CD4-positive, alpha-beta memory T cell (primary cell): Measurements from ENCODE around the gene ERGIC2. TPM values are rescaled to one million over a fixed set of nuclear protein-coding genes. Genes with fewer than 3 reads are reported as not detected.

Source experiments
- CTCF ChIA-PET: fragments of 350-600 bp; sonication (Branson Sonifier 250); formaldehyde crosslinking; loops from one replicate; lab custom pipeline; 2021; ENCODE audit warnings: inconsistent platforms; ENCODE audit not compliant: partially characterized antibody; lab: Charles Lee
- POLR2A ChIA-PET: fragments of 350-600 bp; sonication (Branson Sonifier 250); formaldehyde crosslinking; loops from one replicate; lab custom pipeline; 2021; ENCODE audit not compliant: partially characterized antibody; lab: Charles Lee
- DNase-seq, 5 donors: peaks; one replicate each; pipeline versions ENCODE4 v3.0.0 to v3.0.0-alpha.2; 2020 to 2022; ENCODE audit warnings: mixed read lengths in 1 of 5
- H3K27ac ChIP-seq: one replicate; pipeline ENCODE4 v1.7.0; 2013; ENCODE audit warnings: low read depth, low read length
- H3K27me3 ChIP-seq: 2 replicates; pipeline ENCODE4 v1.7.0; 2013; ENCODE audit warnings: mild to moderate bottlenecking, low read length, moderate library complexity; ENCODE audit not compliant: insufficient read depth
- H3K36me3 ChIP-seq: 2 replicates; pipeline ENCODE4 v1.7.0; 2013; ENCODE audit warnings: mild to moderate bottlenecking, low read length, moderate library complexity; ENCODE audit not compliant: insufficient read depth
- H3K4me1 ChIP-seq: 2 replicates; pipeline ENCODE4 v1.7.0; 2013; ENCODE audit warnings: mild to moderate bottlenecking, low read length, moderate library complexity; ENCODE audit not compliant: insufficient read depth
- H3K4me3 ChIP-seq, 2 donors: one replicate each; pipeline ENCODE4 v1.7.0; 2013; ENCODE audit warnings: low read length in 2 of 2, mild to moderate bottlenecking in 1 of 2
- H3K9me3 ChIP-seq, 2 donors: one replicate each; pipeline ENCODE4 v1.7.0; 2013; ENCODE audit warnings: low read length in 2 of 2, control low read depth in 1 of 2; ENCODE audit not compliant: control insufficient read depth in 1 of 2
- H3K27ac Mint-ChIP-seq, 7 donors: one replicate each; pipeline ENCODE4 v1.8.0; 2020 to 2021; ENCODE audit warnings: mixed read lengths in 7 of 7, mild to moderate bottlenecking in 6 of 7, inconsistent platforms in 3 of 7, moderate library complexity in 3 of 7
- H3K27me3 Mint-ChIP-seq, 2 donors: one replicate each; pipeline ENCODE4 v1.8.0; 2020 to 2021; ENCODE audit warnings: mixed read lengths in 2 of 2
- H3K36me3 Mint-ChIP-seq, 2 donors: one replicate each; pipeline ENCODE4 v1.8.0; 2020 to 2021; ENCODE audit warnings: mixed read lengths in 2 of 2, inconsistent platforms in 1 of 2, mild to moderate bottlenecking in 1 of 2
- H3K4me1 Mint-ChIP-seq, 4 donors: one replicate each; pipeline ENCODE4 v1.8.0; 2020 to 2021; ENCODE audit warnings: mixed read lengths in 4 of 4, mild to moderate bottlenecking in 1 of 4
- H3K4me3 Mint-ChIP-seq, 8 donors: one replicate each; pipeline ENCODE4 v1.8.0; 2020 to 2021; ENCODE audit warnings: mixed read lengths in 8 of 8, mild to moderate bottlenecking in 7 of 8, moderate library complexity in 6 of 8, inconsistent platforms in 3 of 8
- H3K9me3 Mint-ChIP-seq, 8 donors: one replicate each; pipeline ENCODE4 v1.8.0; 2020 to 2021; ENCODE audit warnings: mixed read lengths in 8 of 8, mild to moderate bottlenecking in 5 of 8, inconsistent platforms in 3 of 8, moderate library complexity in 1 of 8
- intact Hi-C: fragments of 100-400 bp; cut with micrococcal nuclease; formaldehyde crosslinking; loops from one replicate; pipeline ENCODE4 v1.15.1; 2023
- polyA plus RNA-seq, 2 donors: library from polyadenylated mRNA; unstranded; fragments of 300-500 nt; fragmentation: Illumina TruSeq; gene quantifications; one replicate each; pipeline ENCODE4 v1.2.3, GENCODE V29; 2021
- total RNA-seq, 2 experiments: library from RNA; stranded (reverse); gene quantifications; one replicate each; pipeline ENCODE4 v1.2.3, GENCODE V29; 2021

The ERGIC2 gene
- total and polyA plus RNA-seq, 4 experiments from 2014 or later: 74.9 to 104 (median 88.9) TPM

- Histone ChIP-seq H3K27ac (no peak overlapping the region), H3K4me3 (no peak overlapping the region), H3K9me3 (no peaks in the 10 kb centered on the region), H3K4me1 (no peaks in the 10 kb centered on the region), H3K27me3 (peaks cover 2% of the 10 kb centered on the region), H3K36me3 (no peaks in the 10 kb centered on the region)
- peaks cover 9 to 11% of the 10 kb centered on the region in 2 donors for H3K27me3 Mint-ChIP-seq
- no peak for DNase-seq
- ChIA-PET CTCF (no interaction called here), POLR2A (no interaction called here)
- intact Hi-C loops: loop anchor here (5.0 kb wide), 1 partner anchor 73 kb away; no protein-coding TSS in a partner anchor
- H3K36me3 Mint-ChIP-seq: no peaks in the 10 kb centered on the region
- peaks cover 0 to 3% (median 1%) of the 10 kb centered on the region in 4 donors for H3K4me1 Mint-ChIP-seq
- no peak overlapping the region for H3K27ac Mint-ChIP-seq
- peaks cover 0 to 8% (median 2%) of the 10 kb centered on the region in 8 donors for H3K9me3 Mint-ChIP-seq
- no peak overlapping the region for H3K4me3 Mint-ChIP-seq
Measured at GRCh38 chr12:29425722-29426121, 44.8 kb upstream of the ERGIC2 start.

GRCh38 chr12:29416748-29417147 is 35.8 kb upstream of the ERGIC2 start:
- H3K9me3 ChIP-seq: no peaks in the 10 kb centered on the region
- peaks cover 3% of the 10 kb centered on the region for H3K27me3 ChIP-seq
- intact Hi-C loops: no loop called here
- H3K27ac ChIP-seq: no peak overlapping the region
- Mint-ChIP-seq H3K27ac (no peak overlapping the region), H3K4me3 (no peak overlapping the region), H3K9me3 (peaks cover 0 to 4% (median 0%) of the 10 kb centered on the region in 8 donors), H3K27me3 (peaks cover 19 to 21% of the 10 kb centered on the region in 2 donors), H3K4me1 (no peaks in the 10 kb centered on the region), H3K36me3 (no peaks in the 10 kb centered on the region)
- no peak for DNase-seq
- ChIA-PET POLR2A (no interaction called here), CTCF (interaction anchor here (1.1 kb wide), 1 partner anchor 11 kb away, joined by 3 read pairs; no protein-coding TSS in a partner anchor)
- H3K4me3 ChIP-seq: no peak overlapping the region
- H3K4me1 ChIP-seq: no peaks in the 10 kb centered on the region
- H3K36me3 ChIP-seq: no peaks in the 10 kb centered on the region

- Mint-ChIP-seq H3K27ac (no peak overlapping the region), H3K4me3 (no peak overlapping the region), H3K27me3 (peaks cover 17 to 20% of the 10 kb centered on the region in 2 donors), H3K4me1 (no peaks in the 10 kb centered on the region), H3K36me3 (peaks cover 0 to 7% of the 10 kb centered on the region in 2 donors), H3K9me3 (peaks cover 0 to 4% (median 0%) of the 10 kb centered on the region in 8 donors)
- H3K27ac ChIP-seq: no peak overlapping the region
- H3K4me3 ChIP-seq: no peak overlapping the region
- ChIA-PET CTCF (no interaction called here), POLR2A (no interaction called here)
- H3K36me3 ChIP-seq: no peaks in the 10 kb centered on the region
- H3K27me3 ChIP-seq: no peaks in the 10 kb centered on the region
- no peak for DNase-seq
- H3K9me3 ChIP-seq: no peaks in the 10 kb centered on the region
- intact Hi-C loops: no loop called here
- H3K4me1 ChIP-seq: no peaks in the 10 kb centered on the region
Measured at GRCh38 chr12:29415111-29415510, 34.1 kb upstream of the ERGIC2 start.

- intact Hi-C loops: no loop called here
- POLR2A ChIA-PET: no interaction called here
- CTCF ChIA-PET: no interaction called here
Measured at GRCh38 chr12:29414368-29414767, 33.4 kb upstream of the ERGIC2 start.

GRCh38 chr12:29405561-29405960 is 24.6 kb upstream of the ERGIC2 start:
- ChIA-PET POLR2A (no interaction called here), CTCF (no interaction called here)
- Histone ChIP-seq H3K27ac (no peak overlapping the region), H3K9me3 (no peaks in the 10 kb centered on the region), H3K4me1 (no peaks in the 10 kb centered on the region), H3K4me3 (no peak overlapping the region), H3K27me3 (no peaks in the 10 kb centered on the region), H3K36me3 (no peaks in the 10 kb centered on the region)
- H3K27me3 Mint-ChIP-seq: peaks cover 4 to 6% of the 10 kb centered on the region in 2 donors
- no peak overlapping the region for H3K27ac Mint-ChIP-seq
- intact Hi-C loops: no loop called here
- peaks cover 0 to 2% of the 10 kb centered on the region in 2 donors for H3K36me3 Mint-ChIP-seq
- H3K4me3 Mint-ChIP-seq: no peak overlapping the region
- peaks cover 0 to 6% (median 1%) of the 10 kb centered on the region in 8 donors for H3K9me3 Mint-ChIP-seq
- no peak for DNase-seq
- no peaks in the 10 kb centered on the region for H3K4me1 Mint-ChIP-seq

More at GRCh38 chr12:29414368-29414767, 33.4 kb upstream of the ERGIC2 start:
- peaks cover 17% of the 10 kb centered on the region in 2 donors for H3K27me3 Mint-ChIP-seq
- H3K4me1 ChIP-seq: no peaks in the 10 kb centered on the region
- H3K27me3 ChIP-seq: no peaks in the 10 kb centered on the region
- H3K4me3 ChIP-seq: no peak overlapping the region
- H3K36me3 Mint-ChIP-seq: peaks cover 0 to 7% of the 10 kb centered on the region in 2 donors
- H3K4me1 Mint-ChIP-seq: no peaks in the 10 kb centered on the region
- H3K27ac ChIP-seq: no peak overlapping the region
- peaks cover 0 to 8% (median 0%) of the 10 kb centered on the region in 8 donors for H3K9me3 Mint-ChIP-seq
- no peak for DNase-seq
- no peak overlapping the region for H3K4me3 Mint-ChIP-seq
- H3K36me3 ChIP-seq: no peaks in the 10 kb centered on the region
- no peaks in the 10 kb centered on the region for H3K9me3 ChIP-seq
- H3K27ac Mint-ChIP-seq: no peak overlapping the region

- H3K9me3 Mint-ChIP-seq: peaks cover 0 to 6% (median 0%) of the 10 kb centered on the region in 8 donors
- peaks cover 3 to 10% of the 10 kb centered on the region in 2 donors for H3K27me3 Mint-ChIP-seq
- no peak for DNase-seq
- no peak overlapping the region for H3K27ac Mint-ChIP-seq
- H3K27me3 ChIP-seq: no peaks in the 10 kb centered on the region
- CTCF ChIA-PET: interaction anchor here (0.6 kb wide), 1 partner anchor 9 kb away, joined by 3 read pairs; no protein-coding TSS in a partner anchor
- H3K4me3 Mint-ChIP-seq: no peak overlapping the region
- POLR2A ChIA-PET: no interaction called here
- no peaks in the 10 kb centered on the region for H3K36me3 Mint-ChIP-seq
- intact Hi-C loops: no loop called here
- no peak overlapping the region for H3K27ac ChIP-seq
- no peaks in the 10 kb centered on the region for H3K36me3 ChIP-seq
- H3K4me1 ChIP-seq: no peaks in the 10 kb centered on the region
- H3K9me3 ChIP-seq: no peaks in the 10 kb centered on the region
- H3K4me3 ChIP-seq: no peak overlapping the region
- H3K4me1 Mint-ChIP-seq: no peaks in the 10 kb centered on the region
Measured at GRCh38 chr12:29403991-29404390, 23.0 kb upstream of the ERGIC2 start.

- Mint-ChIP-seq H3K9me3 (peaks cover 0 to 6% (median 0%) of the 10 kb centered on the region in 8 donors), H3K4me1 (no peaks in the 10 kb centered on the region), H3K27me3 (peaks cover 6 to 13% of the 10 kb centered on the region in 2 donors), H3K4me3 (no peak overlapping the region), H3K27ac (peak overlapping the region in 1 of 7 donors; percentile 69), H3K36me3 (no peaks in the 10 kb centered on the region)
- H3K4me3 ChIP-seq: no peak overlapping the region
- CTCF ChIA-PET: no interaction called here
- no peaks in the 10 kb centered on the region for H3K9me3 ChIP-seq
- no peak overlapping the region for H3K27ac ChIP-seq
- intact Hi-C loops: no loop called here
- POLR2A ChIA-PET: interaction anchor here (0.9 kb wide), 1 partner anchor 22 kb away, joined by 3 read pairs; the partner anchor contains the start of gene ERGIC2
- no peaks in the 10 kb centered on the region for H3K36me3 ChIP-seq
- H3K4me1 ChIP-seq: no peaks in the 10 kb centered on the region
- no peak for DNase-seq
- no peaks in the 10 kb centered on the region for H3K27me3 ChIP-seq
Measured at GRCh38 chr12:29402437-29402836, 21.5 kb upstream of the ERGIC2 start.
